NCI-H2029 treated with DMSO at 0.1 percent for 48 hours (cell line): ENCODE measurements around the gene PDIA5.
"Not testable (repeated sequence)": the region's sequence is repeated elsewhere in the genome, so short reads cannot be mapped to it uniquely, and the experiment has no call there.

Source experiments
- DNase-seq: peaks from one replicate; lab custom pipeline; 2025; lab: John Stamatoyannopoulos, UW

Gene PDIA5

GRCh38 chr3:123093696-123094095 lies 26.9 kb downstream of the PDIA5 start:
- DNase-seq: no peak

GRCh38 chr3:123094516-123095313 lies 27.9 kb downstream of the PDIA5 start:
- no peak for DNase-seq

- DNase-seq: no peak
Measured at GRCh38 chr3:123096126-123096525, 29.3 kb downstream of the PDIA5 start.

GRCh38 chr3:123096731-123097130 lies 29.9 kb downstream of the PDIA5 start:
- DNase-seq: no peak

DNA sequence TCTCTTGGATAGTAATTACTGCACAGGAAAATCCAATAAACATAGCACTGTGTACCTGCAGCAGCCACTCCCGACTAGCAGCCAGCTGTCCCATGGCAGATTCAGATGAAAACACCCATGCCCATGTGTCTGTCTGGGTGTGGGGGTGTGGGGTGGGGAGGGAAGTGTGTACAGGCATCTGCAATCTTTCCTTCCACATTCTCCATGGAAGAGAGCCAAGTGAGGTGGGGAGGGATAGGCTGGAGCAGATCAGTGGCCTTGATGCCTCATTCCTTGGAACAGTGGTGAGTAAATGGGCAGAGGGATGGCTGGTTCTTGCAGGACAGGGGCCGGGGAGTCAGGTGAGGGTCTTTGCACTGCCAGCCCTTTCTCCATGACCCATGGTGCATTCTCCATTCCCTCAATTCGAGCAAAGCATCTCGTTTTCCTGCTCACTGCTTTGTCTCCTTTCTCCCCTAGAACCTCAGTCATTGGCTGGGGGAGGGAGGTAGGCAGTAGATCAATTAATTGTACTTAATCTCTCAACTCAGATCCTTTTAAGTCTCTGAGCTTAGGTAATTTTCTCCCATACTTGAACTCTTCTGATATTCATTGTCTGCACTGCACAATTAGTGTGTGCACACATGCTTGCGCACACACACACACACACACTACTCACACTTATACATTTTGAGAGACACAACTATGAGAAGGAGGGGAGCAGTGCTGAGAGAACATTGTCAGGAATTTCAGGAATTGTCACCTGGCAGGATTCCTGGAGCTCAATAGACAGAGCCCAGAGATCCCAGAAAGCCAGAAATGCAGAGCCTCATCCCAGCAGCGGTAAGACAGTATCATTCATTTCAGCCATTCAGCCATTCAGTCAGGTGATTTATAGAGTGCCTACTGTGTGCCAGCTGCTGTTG lies 31.9 kb downstream of the PDIA5 start:
- DNase-seq: no peak

DNA sequence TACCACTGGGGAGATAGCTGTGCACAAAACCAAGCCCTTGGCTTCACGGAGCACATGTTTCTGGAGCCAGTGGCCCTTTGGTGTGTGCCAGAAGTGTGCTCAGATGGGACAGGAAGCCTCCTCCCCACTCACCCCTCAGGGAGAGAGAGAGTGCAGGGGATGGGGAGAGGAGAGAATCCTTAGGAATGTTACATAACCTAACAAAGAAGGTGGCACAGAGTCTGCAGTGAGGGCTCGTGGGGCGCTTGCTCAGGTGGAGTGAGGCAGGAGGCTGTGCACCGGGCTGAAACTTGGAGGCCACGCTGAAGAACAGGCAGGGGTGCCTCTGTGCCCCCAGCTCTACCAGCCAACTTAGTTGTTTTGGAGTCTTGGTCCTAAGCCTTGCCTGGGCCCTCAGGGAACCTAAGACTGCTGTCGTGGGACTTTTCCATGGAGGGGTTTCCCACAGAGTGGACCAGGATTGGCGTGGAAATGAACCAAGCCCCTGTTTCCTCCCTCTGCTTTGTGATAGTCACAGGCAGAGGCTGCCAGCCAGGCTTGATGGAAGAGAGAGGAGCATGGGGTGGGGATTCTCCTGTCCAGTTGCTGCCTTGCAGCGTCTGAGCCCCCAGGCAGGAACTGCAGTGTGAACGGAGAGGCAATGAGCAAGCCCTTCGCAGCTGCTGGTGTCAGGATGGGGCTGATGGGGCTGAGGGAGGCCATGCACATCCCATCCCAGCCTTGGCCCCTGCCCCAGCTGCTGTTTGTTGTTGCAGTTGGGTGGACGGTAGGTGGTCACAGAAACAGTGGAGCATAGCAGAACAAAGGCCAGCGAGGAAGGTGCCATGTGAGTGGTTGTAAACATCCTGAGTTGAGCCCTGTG lies 32.7 kb downstream of the PDIA5 start:
- no peak for DNase-seq

DNA sequence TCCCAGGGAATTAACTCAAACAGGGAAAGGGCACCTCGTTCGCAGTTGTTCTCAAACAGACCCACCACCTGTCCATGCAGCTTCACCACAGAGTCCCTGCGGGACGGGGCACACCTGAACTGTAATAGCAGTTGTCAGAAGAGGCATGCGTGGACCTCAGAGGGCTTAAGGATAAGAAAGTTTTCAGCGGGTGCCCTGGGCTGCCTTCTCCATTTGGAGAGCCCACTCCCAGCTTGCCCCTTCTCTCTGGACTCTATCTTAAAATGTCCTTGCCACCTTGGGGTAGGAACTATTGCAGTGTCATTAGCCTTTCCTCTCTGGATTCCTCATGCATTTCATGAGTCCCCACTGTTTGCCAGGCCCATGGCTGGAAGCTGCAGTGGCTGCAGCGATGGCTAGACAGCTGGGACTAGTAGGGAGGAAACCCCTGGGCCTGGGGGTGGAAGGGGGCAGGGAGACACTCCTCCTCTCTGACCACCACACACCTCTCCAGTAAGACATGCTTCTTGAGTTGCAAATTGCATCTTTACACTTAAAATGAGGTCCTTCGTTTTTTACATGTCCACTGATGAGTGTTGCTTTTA lies 33.5 kb downstream of the PDIA5 start:
- DNase-seq: no peak

DNA sequence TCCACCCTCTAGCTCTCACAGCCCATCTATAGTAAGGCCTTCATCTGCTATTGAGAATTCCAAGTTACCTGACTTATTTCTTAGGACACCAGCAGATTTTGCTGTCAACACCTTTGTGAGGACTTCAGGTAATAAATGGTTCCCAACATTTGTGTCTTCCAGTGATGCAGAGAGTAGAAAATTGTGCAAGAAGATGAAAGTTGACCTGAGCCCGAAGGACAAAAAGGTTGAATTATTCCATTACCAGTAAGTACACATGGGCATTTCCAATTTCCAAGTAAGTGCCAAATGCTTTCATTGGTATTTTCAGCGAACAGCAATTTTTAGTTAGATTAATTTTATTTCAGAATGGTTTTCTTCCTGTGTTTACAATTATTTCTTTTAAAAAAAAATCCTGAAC lies 35.4 kb downstream of the PDIA5 start:
- DNase-seq: no peak

GRCh38 chr3:123102826-123103225 lies 36.0 kb downstream of the PDIA5 start:
- no peak for DNase-seq

DNA sequence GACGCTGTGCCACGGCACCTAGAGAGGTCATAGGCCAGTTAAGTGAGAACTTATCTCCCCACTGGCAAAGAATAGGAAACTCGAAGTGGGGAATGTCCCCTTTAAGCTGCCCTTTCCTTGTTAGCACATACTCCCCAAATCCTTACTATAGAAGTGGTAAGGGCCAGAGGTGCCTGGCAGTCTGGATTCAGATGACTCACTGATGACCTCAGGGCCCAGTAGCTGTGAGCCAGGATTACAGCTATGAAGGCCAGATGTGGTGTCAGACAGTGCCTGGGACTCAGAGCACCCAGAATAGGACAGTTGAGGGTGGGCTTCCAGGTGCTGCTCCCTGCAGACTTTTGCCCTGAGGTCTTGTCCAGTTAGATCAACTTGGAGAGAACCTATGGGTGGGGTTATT lies 37.7 kb downstream of the PDIA5 start:
- DNase-seq: no peak

DNA sequence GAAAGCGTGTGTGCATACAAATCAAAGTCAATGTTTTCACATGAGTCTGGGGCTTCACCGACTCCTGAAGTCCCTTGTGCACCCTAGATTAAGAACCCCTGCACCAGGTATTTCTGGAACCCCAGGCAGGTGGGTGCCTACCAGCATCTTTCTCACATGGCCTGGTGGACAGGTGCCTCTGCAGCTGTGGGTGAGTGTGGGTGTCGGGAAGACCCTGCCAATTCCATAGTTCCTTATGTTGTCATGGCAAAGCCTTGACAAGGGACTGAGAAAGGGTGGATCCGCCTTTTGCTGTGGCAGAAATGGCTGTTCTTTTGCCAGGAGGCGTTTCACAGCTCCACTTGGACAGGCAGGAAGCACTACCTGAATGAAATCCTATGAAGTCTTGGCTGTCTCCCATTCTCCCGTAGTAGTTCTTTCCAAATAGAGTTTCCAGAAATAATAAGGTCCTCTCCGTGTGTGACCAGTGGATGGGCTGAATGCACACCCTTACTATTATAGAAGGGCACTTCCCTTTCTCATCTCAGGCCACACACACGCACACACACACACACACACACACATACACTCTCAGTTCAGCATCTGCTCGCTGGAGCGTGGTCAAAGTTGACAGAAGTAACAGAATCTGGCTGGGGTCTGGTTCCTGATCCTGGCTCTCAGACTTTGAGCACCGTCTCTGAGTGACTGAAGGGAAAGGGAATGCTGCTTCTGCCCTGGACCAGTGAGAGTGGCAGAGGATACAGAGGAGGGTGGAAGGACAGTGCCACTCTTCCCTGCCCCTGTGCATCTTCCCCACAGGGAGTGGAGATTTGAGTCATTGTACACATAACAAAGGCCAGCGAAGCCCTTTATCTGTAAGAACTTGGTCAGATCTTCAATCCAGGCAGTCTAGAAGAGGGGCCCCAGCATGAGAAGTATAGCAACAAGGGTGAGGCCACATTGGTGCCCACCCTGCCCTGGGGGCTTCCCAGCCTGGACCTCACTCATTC lies 38.7 kb downstream of the PDIA5 start:
- no peak for DNase-seq

DNA sequence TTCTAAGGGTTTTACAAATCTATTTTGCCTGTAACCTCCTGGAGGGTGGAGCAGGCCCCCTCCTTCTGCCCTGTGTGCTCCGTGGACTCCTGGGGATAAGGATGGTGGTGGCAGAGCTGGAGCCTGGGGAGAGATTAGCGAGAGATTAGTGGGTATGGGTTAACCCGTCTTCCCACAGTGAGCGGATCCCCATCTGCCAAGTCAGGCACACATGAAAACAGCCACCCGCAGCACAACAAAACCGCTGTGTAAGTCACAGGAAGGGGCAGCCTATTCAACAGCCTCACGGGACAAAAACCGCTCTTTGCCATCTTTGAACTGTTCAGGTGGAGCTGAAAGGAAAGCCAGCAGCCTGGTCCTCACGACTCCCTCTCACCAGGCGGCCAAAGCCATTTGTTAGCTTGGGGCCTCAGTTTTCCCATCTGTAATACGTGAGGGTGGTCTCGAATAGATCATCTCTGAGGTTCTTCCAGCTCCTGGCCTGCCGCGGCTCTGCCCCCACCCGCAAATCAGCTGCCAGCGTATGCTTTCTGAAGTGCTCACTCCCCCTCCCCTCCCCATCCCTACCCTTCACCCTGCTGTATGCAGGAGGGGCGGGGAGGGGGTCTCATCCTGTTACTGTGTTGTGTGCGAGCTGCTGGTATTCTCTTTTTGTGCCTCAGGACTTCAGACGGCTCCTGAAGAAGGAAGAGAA lies 43.6 kb downstream of the PDIA5 start:
- no peak for DNase-seq

DNA sequence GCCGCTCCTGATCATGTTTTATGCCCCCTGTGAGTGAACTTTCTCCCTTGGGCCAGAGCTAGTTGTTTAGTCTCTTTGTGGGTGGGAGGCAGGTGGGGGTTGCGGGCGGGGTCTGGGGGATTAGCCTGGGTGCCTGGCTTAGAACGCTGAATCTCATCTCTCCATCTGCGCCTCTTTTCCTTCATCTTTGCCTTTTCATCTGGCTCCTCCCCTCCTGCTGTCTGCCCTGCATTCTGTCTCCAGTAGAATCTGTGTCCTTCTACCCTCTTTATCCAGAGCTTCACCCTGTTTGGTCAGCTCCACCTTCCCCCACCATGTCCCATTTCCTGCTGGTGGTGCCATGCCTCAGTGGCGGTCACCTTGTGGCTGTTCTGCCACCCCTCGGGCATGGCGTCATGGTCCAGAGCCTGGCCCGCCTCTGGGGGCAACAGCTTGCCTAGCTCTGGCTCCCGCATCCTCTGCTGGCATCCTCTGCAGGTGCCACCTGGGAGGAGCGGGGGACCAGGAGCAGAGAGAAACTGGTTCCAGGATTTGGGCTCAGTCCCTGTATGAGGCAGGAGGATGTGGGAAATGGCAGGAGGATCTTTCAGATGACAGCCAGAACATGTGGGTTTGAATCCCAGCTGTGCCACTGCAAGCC lies 44.3 kb downstream of the PDIA5 start:
- no peak for DNase-seq

DNA sequence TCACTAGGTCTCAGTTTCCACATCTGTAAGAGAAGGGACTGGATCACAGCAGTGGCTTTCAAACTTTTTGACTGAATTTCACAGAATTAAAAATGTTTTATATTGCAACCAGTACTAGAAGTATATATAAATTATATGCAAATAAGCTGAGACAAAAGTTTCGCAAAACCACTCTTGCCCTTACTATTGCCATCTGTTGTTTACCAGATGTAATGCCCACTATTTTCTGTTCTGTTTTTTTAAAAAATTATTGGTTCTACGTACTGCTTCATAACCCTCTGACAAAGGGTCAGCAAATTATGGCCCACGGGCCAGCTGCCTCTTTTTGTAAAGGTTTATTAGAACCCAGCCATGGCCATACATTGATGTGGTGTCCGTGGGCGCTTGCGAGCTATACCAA lies 44.8 kb downstream of the PDIA5 start:
- no peak for DNase-seq

DNA sequence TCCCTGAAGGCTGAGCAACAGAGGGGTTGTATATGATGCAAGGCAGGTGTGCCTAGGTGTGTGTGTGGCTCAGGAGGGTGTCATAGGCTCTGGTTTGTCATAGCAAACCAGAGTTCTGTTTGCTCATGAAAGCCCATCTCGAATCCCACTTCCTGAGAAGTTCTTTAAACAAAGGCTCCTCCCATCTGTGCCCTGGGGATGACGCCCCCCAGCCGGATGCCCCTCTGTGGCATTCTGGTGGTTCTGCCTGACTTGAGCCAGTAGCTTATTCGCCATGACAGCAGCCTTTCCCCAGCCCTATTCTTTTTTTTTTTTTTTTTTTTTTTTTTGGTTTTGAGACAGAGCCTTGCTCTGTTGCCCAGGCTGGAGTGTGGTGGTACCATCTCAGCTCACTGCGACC lies 45.4 kb downstream of the PDIA5 start:
- no peak for DNase-seq

- not testable (repeated sequence) for DNase-seq
Measured at GRCh38 chr3:123112656-123113055, 45.8 kb downstream of the PDIA5 start.

DNA sequence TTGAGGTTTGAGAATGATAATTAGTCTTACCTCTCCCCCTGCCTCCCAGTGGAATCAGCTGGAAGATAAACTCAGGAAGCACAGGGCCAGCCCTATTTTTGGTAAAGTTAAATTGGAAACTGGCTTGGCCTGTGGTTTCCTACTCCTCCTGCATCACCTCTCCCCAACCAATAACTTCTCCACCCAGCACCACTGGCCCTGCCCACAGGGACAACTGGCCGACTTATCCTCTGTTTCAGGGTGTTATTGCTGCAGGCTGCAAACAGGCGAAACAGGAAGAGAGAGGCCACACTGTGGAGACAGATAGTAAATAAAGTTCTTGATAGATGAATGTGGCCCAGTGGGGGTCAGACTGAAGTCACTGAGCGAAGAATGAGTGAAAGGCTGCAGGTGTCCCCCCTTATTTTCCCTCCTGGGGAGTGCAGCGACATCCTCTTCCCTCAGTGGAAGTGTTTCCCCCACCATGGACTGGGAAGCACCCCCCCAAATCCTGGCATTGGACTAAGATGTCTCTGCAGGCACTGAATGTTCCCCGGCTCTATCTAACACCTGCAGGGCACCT lies 47.1 kb downstream of the PDIA5 start:
- DNase-seq: no peak

- no peak for DNase-seq
Measured at GRCh38 chr3:123116116-123116515, 49.3 kb downstream of the PDIA5 start.

DNA sequence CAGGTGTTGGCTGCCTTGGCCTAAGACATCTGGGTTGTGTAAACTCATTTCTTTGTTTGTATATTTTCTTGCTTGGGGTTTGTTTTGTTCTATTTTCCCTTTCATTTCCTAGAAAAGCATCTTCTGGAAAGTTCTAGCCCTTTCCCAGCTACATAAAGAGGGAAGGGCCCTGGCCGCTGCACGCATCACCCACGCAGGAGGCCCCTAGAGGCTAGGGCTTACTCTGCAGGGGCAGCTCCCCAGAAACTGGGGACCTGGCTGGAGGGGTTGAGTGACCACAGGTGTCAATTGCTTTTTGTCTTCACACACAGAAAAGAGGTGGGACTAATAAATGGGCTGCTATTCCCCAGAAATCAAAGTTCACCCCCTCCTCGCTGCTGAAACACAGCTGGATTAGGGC lies 52.6 kb downstream of the PDIA5 start:
- no peak for DNase-seq
